Mammary epithelial cell (primary cell): ENCODE results near the gene ADGRL3.

Experiments used
- CTCF ChIP-seq, 2 donors: IDR thresholded peaks in 1 of 2; conservative IDR thresholded peaks in 1 of 2; 2 replicates each; pipeline ENCODE4 v1.5.1; 2011 to 2012; ENCODE audit warnings: inconsistent platforms in 2 of 2, low read length in 2 of 2, mild to moderate bottlenecking in 2 of 2, control low read depth in 1 of 2, low read depth in 1 of 2; ENCODE audit not compliant: insufficient read depth in 1 of 2; ENCODE audit errors: extremely low read depth in 1 of 2
- EZH2 ChIP-seq: IDR thresholded peaks from 2 replicates; pipeline ENCODE4 v1.6.1; 2012; ENCODE audit warnings: low read length, inconsistent platforms, borderline replicate concordance

GRCh38 chr4:61160478-61160877 is 39.6 kb upstream of the ADGRL3 start:
- TF ChIP-seq CTCF (conservative IDR thresholded peaks at IDR 0.05 in 1 of 2, IDR thresholded peaks at IDR 0.05 in 1 of 2; ENCODE audit: extremely low read depth in 1 of 2, insufficient read depth in 1 of 2, low read depth in 1 of 2, low read length in 2 of 2) (no peak), EZH2 (no peak)
